Vagina (tissue), 2 donors: ENCODE results near the gene NF2. TPM values are rescaled to one million over a fixed set of nuclear protein-coding genes. Genes with fewer than 3 reads are reported as not detected.

Source experiments
- DNase-seq, 2 donors: peaks; one replicate each; pipeline ENCODE4 v3.0.0-alpha.2; 2017; ENCODE audit errors: extremely low spot score in 2 of 2
- H3K27ac ChIP-seq: fragments of 200-600 bp; sonication (generic); one replicate; pipeline ENCODE4 v1.5.1; 2019
- H3K27me3 ChIP-seq: fragments of 200-600 bp; sonication (generic); one replicate; pipeline ENCODE4 v1.5.1; 2019
- H3K36me3 ChIP-seq, 2 donors: fragments of 200-600 bp; sonication (generic); one replicate each; pipeline ENCODE4 v1.5.1; 2017 to 2019
- H3K4me1 ChIP-seq: fragments of 200-600 bp; sonication (generic); one replicate; pipeline ENCODE4 v1.5.1; 2019
- H3K4me3 ChIP-seq, 2 donors: fragments of 200-600 bp; sonication (generic); 1 replicate in 1 of 2; 2 replicates in 1 of 2; pipeline ENCODE4 v1.5.1; 2016 to 2019
- H3K9me3 ChIP-seq: fragments of 200-600 bp; sonication (generic); one replicate; pipeline ENCODE4 v1.5.1; 2019
- POLR2A ChIP-seq, 2 donors: fragments of 450-650 bp; IDR thresholded peaks; one replicate each; pipeline ENCODE4 v1.6.1; 2017; ENCODE audit warnings: antibody characterized with exemption in 2 of 2, mild to moderate bottlenecking in 2 of 2, moderate library complexity in 2 of 2
- POLR2AphosphoS5 ChIP-seq, 2 donors: sonication (generic); formaldehyde crosslinking; IDR thresholded peaks; one replicate each; pipeline ENCODE4 v1.9.0; 2017; ENCODE audit warnings: antibody characterized with exemption in 2 of 2, mild to moderate bottlenecking in 2 of 2, low read depth in 1 of 2; ENCODE audit not compliant: insufficient read depth in 1 of 2
- intact Hi-C: fragments of 100-400 bp; cut with DNase I; formaldehyde crosslinking; loops from one replicate; pipeline ENCODE4 v1.15.1; 2023
- total RNA-seq: library from RNA; depleted of rRNA; stranded (reverse); fragments of >200 nt; gene quantifications from one replicate; pipeline ENCODE4 v1.2.3, GENCODE V29; 2016
- TF ChIP-seq, protein P1 (sequence below), 3 experiments: fragments of 450-650 bp in 2 of 3; fragments of 200-600 bp in 1 of 3; sonication (generic) in 1 of 3; IDR thresholded peaks; one replicate each; pipeline ENCODE4 v1.5.1; 2017 to 2019; ENCODE audit warnings: antibody characterized with exemption in 3 of 3, mild to moderate bottlenecking in 2 of 3, moderate library complexity in 2 of 3

The NF2 gene
- total RNA-seq, 1 donor from 2014 or later = 15.7 TPM

DNA sequence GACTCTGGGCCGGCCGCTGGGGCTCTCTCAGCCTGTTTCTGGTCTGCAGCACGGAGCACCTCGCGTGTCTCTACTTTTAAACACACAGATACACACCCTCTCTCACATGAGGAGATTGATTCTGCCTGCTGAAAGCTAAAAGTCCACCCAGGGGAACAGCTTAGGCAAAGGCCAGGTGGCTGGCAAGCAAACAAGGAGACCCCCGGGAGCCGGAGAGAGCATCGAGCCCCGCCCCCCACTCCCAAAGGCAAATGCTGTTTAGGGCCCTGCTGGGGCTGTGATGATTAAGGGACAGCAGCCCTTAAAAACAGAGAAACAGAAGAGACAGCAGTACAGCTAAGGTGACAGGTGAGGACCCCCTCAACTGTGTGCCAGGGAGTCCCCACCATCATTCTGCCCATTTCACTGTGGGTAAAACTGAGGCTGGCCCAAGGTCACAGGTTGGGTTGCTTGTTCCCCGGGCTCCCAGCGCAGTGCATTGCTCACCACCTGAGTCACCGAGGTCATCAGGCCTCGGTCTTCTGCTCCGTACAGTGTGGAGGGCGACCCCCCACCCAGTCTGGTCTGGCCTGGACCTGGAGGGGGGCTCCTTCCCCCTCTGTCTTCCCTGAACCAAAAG, 123.2 kb downstream of the NF2 start:
- no peaks in the 10 kb centered on the region for H3K27me3 ChIP-seq

GRCh38 chr22:29727131-29727523, 123.7 kb downstream of the NF2 start:
- Histone ChIP-seq H3K27ac (no peak overlapping the region), H3K4me1 (no peaks in the 10 kb centered on the region), H3K36me3 (peaks cover 0 to 9% of the 10 kb centered on the region in 2 donors), H3K27me3 (no peaks in the 10 kb centered on the region), H3K9me3 (no peaks in the 10 kb centered on the region), H3K4me3 (no peak overlapping the region)
- intact Hi-C loops = loop anchor here (10.0 kb wide), 2 partner anchors 278 to 358 kb away; partner anchors contain the start of gene HORMAD2
- no peak for TF ChIP-seq POLR2AphosphoS5 (IDR thresholded peaks at IDR 0.05; ENCODE audit: insufficient read depth in 1 of 2, low read depth in 1 of 2)
- TF ChIP-seq, protein P1, sequence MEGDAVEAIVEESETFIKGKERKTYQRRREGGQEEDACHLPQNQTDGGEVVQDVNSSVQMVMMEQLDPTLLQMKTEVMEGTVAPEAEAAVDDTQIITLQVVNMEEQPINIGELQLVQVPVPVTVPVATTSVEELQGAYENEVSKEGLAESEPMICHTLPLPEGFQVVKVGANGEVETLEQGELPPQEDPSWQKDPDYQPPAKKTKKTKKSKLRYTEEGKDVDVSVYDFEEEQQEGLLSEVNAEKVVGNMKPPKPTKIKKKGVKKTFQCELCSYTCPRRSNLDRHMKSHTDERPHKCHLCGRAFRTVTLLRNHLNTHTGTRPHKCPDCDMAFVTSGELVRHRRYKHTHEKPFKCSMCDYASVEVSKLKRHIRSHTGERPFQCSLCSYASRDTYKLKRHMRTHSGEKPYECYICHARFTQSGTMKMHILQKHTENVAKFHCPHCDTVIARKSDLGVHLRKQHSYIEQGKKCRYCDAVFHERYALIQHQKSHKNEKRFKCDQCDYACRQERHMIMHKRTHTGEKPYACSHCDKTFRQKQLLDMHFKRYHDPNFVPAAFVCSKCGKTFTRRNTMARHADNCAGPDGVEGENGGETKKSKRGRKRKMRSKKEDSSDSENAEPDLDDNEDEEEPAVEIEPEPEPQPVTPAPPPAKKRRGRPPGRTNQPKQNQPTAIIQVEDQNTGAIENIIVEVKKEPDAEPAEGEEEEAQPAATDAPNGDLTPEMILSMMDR (IDR thresholded peaks at IDR 0.05) = no peak
- no peak for TF ChIP-seq POLR2A (IDR thresholded peaks at IDR 0.05)
- DNase-seq = no peak

More for the DNA sequence above, 123.2 kb downstream of the NF2 start:
- no peak for DNase-seq
- H3K36me3 ChIP-seq = peaks cover 0 to 9% of the 10 kb centered on the region in 2 donors
- TF ChIP-seq POLR2A (IDR thresholded peaks at IDR 0.05) (no peak), POLR2AphosphoS5 (IDR thresholded peaks at IDR 0.05; ENCODE audit: insufficient read depth in 1 of 2, low read depth in 1 of 2) (no peak)
- TF ChIP-seq, protein P1 (IDR thresholded peaks at IDR 0.05) = no peak
- no peaks in the 10 kb centered on the region for H3K4me1 ChIP-seq
- intact Hi-C loops = loop anchor here (10.0 kb wide), 2 partner anchors 278 to 358 kb away; partner anchors contain the start of gene HORMAD2
- no peak overlapping the region for H3K27ac ChIP-seq
- no peak overlapping the region for H3K4me3 ChIP-seq
- H3K9me3 ChIP-seq = no peaks in the 10 kb centered on the region

- TF ChIP-seq POLR2A (IDR thresholded peaks at IDR 0.05) = no peak
- TF ChIP-seq POLR2AphosphoS5 (IDR thresholded peaks at IDR 0.05; ENCODE audit: insufficient read depth in 1 of 2, low read depth in 1 of 2) = no peak
- TF ChIP-seq, protein P1 (IDR thresholded peaks at IDR 0.05) = no peak
- peaks cover 0 to 9% of the 10 kb centered on the region in 2 donors for H3K36me3 ChIP-seq
- intact Hi-C loops = loop anchor here (10.0 kb wide), 2 partner anchors 276 to 356 kb away; partner anchors contain the start of gene HORMAD2
Measured at GRCh38 chr22:29729161-29729560, 125.7 kb downstream of the NF2 start.

DNA sequence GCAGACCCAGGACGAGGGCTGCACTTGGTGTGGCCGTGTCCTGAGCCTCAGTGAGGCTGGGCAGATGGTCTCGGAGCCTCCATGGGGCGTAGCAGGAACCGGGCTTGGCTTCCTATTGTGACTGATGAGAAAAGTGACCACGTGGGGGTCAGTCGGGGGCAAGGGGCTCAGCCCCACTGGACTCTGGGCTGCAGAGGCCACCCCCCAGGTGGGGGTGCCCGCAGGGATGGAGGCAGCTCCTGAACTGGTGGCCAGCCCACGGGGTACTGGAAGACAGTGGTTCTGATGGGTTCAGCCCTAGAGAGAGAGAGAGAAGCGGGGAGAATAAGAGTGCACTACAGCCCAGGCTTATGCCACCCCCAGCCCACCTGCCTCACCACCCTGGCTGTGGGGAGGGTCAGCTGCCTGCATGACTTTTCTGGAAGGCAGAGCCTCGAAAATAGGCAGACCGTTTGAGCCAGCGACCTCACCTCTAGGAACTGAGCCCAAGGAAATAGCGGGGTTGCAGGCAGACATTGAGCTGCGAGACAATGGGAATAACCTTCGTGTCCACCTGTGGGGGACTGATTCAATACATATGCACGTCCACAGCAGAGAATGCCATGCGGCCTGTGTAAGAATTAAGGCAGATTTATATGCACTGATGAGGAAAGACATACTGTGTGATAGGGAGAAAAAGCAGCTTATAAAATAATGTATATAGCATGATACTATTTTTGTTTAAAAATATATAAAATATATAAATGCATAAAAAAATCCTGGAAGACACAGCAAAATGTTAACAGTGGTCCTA, 127.8 kb downstream of the NF2 start:
- intact Hi-C loops = no loop called here
- TF ChIP-seq POLR2A (IDR thresholded peaks at IDR 0.05) (no peak), POLR2AphosphoS5 (IDR thresholded peaks at IDR 0.05; ENCODE audit: insufficient read depth in 1 of 2, low read depth in 1 of 2) (no peak)
- TF ChIP-seq, protein P1 (IDR thresholded peaks at IDR 0.05) = no peak
- peaks cover 0 to 9% of the 10 kb centered on the region in 2 donors for H3K36me3 ChIP-seq

More at GRCh38 chr22:29729161-29729560, 125.7 kb downstream of the NF2 start:
- H3K27ac ChIP-seq = no peak overlapping the region
- H3K4me3 ChIP-seq = no peak overlapping the region
- no peaks in the 10 kb centered on the region for H3K9me3 ChIP-seq
- no peaks in the 10 kb centered on the region for H3K27me3 ChIP-seq
- H3K4me1 ChIP-seq = peaks cover 12% of the 10 kb centered on the region
- DNase-seq = no peak

More for the DNA sequence above, 127.8 kb downstream of the NF2 start:
- H3K27ac ChIP-seq = no peak overlapping the region
- DNase-seq = no peak
- H3K9me3 ChIP-seq = no peaks in the 10 kb centered on the region
- no peak overlapping the region for H3K4me3 ChIP-seq
- no peaks in the 10 kb centered on the region for H3K27me3 ChIP-seq
- peaks cover 15% of the 10 kb centered on the region for H3K4me1 ChIP-seq
